ENCODE results near the gene USP30.

- TF ChIP-seq, protein P1, sequence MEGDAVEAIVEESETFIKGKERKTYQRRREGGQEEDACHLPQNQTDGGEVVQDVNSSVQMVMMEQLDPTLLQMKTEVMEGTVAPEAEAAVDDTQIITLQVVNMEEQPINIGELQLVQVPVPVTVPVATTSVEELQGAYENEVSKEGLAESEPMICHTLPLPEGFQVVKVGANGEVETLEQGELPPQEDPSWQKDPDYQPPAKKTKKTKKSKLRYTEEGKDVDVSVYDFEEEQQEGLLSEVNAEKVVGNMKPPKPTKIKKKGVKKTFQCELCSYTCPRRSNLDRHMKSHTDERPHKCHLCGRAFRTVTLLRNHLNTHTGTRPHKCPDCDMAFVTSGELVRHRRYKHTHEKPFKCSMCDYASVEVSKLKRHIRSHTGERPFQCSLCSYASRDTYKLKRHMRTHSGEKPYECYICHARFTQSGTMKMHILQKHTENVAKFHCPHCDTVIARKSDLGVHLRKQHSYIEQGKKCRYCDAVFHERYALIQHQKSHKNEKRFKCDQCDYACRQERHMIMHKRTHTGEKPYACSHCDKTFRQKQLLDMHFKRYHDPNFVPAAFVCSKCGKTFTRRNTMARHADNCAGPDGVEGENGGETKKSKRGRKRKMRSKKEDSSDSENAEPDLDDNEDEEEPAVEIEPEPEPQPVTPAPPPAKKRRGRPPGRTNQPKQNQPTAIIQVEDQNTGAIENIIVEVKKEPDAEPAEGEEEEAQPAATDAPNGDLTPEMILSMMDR (conservative IDR thresholded peaks at IDR 0.05; ENCODE audit: low read depth, low read length): no peak
- no peak for TF ChIP-seq EZH2 (IDR thresholded peaks at IDR 0.05; ENCODE audit: borderline replicate concordance, low read depth, low read length, poor library complexity, severe bottlenecking)
Observed at GRCh38 chr12:109105176-109105575, 52.8 kb downstream of the USP30 start.

Data from A673 (cell line).